NCI-H2029 treated with DMSO at 0.1 percent for 48 hours (cell line): ENCODE measurements around the gene NET1.

Experiments used
- DNase-seq: peaks from one replicate; lab custom pipeline; 2025; lab: John Stamatoyannopoulos, UW

NET1 gene

GRCh38 chr10:5443429-5443828 lies 31.1 kb downstream of the NET1 start:
- no peak for DNase-seq

GRCh38 chr10:5445006-5445405 lies 32.6 kb downstream of the NET1 start:
- no peak for DNase-seq

- peak; percentile 52 for DNase-seq
Measured at GRCh38 chr10:5446390-5446926, 34.1 kb downstream of the NET1 start.

DNA sequence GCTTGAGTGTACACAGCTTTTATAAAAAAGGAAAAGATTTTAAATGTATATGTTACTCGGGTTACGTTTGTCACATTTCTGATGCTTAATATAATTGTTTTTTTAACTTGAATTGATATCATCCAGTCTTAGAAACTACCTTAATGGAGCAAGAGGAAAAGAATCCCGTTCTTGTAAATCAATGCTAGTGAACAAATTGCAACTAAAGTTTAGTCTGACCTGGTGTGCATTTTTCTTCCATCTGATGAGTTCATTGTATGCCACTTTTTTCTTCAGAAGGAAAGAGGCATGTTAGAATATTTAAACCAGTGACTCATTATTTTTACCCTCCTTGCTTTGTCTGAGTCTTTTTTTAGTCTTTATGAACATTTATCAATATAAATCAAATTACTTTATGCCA lies 34.7 kb downstream of the NET1 start:
- no peak for DNase-seq

GRCh38 chr10:5447611-5448071 lies 35.3 kb downstream of the NET1 start:
- no peak for DNase-seq

DNA sequence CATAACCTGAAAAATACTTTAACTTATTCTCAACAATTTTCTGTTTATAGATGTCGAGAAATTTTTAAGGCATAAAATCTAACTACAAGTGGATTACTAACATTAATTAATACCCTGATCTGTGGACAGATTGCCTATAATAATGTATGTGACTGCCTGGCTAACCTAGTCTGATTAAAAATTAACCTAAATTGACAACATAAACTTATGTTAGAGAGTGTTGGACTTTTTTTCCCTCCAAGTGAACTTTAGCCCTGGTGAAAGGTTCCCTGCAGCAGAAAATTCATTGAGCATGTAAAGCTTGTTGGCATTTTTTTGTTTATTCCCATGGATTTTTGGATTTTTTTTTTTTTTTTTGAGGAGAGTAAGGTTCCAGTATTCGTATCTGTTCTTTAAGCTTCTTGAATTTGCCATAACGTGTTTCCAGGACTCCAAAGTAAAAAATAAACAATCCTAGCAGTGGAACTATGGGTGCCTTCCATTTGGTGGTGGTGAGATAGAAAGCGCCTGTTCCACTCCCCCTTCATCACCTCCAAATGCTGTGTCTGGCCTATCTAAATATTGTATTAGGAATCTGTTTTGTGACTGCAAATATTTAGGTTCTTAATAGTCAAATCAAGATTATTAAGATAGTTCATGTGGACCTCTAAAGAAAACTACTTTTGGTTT lies 36.1 kb downstream of the NET1 start:
- no peak for DNase-seq

DNA sequence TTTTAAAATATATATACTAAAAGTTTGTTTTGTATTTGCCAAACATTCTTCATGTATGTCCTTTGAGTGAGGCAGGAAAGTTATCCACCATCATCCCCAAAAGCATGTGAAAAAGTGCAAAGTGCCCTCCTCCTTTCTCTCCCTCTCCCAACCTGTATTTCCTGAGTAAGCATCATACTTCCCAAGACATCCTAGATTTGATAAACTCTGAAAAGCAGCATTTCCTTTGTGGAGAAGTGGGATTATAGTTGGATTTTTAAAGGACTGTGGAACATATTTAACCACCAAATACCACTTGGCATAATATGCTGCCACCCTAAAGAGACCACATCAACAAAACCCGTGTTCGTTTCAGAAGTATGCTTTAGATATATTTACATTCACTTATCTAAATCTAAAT lies 36.9 kb downstream of the NET1 start:
- no peak for DNase-seq

DNA sequence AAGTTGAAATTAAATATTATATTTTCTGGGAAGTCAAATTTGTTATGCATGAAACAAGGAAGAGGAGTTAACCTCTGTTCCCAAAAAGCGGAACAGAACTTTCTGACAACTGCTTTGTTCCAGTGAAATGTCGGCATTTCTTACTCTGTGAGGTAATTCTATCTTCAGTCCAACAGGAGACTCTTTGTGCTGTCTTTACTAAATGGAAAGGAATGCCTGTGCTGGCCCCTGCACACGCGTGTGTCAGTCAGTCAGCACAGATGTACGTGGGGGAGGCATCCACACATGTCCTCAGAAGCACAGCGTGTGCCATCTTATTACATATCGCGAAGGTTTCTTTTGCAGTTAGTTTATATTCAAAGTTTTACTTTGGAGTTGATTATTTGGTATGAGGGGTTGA lies 37.5 kb downstream of the NET1 start:
- no peak for DNase-seq

DNA sequence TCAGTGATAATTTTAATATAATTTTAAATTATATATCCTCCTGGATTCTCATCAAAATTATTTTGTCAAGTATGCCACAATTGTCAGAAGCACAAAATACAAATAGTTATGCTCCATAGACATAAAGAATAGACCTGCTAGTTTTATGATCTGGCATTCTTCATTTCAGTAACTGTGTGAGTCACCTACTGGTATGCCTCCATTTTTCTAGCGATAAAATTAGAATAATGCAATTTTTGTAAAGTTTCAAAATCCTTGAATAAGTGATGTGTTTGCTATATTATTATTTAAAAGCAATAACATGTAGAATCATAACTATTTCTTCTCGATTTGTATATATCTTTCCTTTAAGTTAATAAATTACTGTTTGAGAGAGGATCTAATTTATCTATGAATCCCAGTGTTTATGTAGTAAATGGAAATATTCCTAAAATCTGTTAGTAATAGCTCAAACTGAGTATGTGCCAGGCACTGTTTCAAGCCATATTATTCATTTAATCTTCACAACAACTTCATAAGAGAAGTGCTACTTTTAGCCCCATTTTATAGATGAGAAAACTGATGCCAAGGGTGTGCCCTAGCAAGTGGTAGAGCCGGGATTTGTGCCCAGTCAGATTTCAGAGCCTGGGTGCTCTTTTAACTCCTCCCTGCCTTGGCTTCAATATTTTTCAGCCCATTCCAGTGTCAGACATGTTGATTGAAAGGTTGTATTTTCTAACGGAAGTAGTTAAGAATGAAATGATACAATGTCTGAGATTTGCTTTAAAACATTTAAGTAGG lies 38.4 kb downstream of the NET1 start:
- no peak for DNase-seq

DNA sequence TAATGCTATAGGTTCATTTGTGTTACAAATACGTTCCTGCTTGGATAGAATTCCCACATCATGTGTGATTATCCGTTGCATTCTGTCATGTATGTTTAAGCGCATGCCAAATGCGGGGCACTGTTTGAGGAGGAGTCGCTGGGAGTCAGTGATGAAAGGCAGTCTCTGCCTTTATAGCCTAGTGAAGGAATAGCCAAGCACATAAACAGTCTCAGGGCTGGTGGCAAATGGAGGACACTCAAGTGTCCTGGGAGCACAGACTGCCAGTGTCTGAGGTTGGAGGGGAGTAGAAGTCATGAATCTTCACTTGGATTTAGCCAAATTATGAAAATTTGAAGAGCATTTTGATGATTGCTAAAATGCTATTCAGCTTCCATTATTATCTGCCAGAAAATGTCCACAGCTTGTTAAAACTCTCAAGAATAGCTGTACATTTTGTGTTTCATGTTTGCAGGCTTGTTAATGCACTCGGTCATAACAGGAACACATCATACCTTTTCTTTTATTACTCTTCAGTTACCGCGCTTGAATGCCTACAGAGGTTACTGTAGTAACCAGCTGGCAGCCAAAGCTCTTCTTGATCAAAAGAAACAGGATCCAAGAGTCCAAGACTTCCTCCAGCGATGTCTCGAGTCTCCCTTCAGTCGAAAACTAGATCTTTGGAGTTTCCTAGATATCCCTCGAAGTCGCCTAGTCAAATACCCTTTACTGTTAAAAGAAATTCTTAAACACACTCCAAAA lies 41.6 kb downstream of the NET1 start:
- no peak for DNase-seq

- no peak for DNase-seq
Measured at GRCh38 chr10:5456563-5456962, 44.2 kb downstream of the NET1 start.

DNA sequence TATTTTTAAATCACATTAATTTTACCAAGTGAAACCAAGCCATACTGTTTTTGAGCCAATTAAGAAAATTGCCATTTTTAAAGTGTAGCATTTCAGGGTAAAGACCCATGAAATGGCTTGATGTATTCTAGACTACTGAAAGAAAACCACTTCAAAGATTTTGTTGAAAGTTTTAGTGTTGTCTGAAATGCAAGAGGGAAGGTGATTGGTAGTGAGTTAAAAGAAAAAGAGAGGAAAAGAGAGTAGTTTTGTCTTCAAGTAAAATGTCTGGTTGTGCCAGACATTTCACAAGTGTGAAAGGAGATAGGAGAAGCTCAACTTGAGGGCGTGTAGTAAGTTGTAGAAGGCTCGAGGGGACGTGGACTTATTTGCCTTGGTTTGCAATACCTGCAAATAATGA lies 45.4 kb downstream of the NET1 start:
- no peak for DNase-seq

- DNase-seq: no peak
Measured at GRCh38 chr10:5458425-5458824, 46.1 kb downstream of the NET1 start.

DNA sequence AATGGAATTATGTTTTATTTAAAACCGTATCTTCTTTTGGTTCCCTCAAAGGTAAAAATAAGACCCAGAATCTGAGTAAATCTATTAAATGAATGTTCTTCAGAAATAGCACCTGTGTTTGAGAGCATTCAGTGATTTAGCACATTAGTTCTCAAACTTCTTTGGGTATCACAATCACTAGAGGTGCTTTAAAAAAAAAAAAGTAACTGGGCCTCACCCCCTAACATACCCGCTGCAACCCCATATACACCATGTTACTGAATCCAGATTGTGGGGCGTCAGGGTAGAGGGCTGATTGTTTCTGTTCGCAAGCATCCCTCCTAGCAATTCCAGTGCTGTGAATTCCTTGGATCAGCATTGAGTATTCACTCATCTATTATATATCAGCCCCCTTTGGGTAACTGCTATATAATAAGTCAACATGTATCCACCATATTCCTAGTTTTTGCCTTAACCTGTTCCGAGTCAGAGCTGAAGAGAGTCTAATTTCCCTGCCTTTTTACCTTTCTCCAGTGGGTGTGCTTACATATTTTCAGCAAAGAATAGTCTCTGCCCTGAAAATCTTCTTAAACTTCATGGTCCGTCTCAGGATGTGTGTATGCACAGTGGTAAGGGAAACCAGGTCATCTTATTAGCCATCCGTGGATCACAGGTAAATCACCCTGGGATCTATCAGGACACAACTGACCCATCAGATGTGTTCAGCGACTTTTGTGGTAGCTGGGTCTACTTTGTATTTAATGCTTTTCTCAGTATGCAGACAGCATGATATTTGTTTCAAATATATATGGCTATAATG lies 46.8 kb downstream of the NET1 start:
- DNase-seq: no peak

- no peak for DNase-seq
Measured at GRCh38 chr10:5460468-5461202, 48.3 kb downstream of the NET1 start.

DNA sequence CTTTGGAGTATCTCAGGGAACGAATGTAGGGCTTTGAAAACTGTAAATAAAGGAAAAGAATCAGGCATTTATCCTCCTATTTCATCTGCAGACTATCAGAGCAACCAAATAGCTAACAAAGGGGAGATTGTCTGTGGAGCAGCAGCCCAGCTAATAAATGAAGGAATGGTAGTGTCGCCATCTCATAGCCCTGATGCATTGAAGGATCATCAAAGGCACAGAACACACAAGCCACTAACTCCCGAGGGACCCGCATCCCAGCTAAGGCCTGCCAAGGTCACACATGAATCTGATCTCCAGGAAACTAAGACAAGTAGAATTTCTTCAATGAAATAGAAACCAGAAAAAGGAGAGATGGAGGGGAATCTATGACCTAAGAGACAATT lies 48.8 kb downstream of the NET1 start:
- DNase-seq: no peak

GRCh38 chr10:5461914-5462840 lies 49.8 kb downstream of the NET1 start:
- no peak for DNase-seq

DNA sequence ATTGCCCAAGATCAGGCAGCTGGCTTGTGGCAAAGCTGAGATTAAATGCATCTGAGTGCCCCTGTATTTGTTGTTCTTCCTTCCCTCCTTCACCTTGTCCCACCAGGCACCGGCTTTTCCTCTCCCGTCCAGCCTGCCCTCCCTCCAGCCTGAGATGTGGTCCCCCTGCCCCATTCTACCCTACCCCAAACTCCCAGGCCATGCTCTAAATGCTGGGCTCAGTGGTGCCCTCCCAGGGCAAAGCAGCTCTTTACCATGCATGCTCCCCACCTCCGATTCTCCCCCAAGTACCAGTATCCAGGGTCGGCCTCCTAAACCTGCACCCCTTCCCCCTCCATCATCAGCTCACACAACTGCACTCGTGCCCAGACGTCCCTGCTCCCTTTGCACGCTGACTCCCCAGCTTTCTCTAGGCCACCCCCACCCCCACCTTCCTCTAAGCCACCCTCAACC lies 50.5 kb downstream of the NET1 start:
- DNase-seq: no peak

GRCh38 chr10:5464546-5464945 lies 52.2 kb downstream of the NET1 start:
- DNase-seq: no peak

GRCh38 chr10:5465976-5466450 lies 53.7 kb downstream of the NET1 start:
- DNase-seq: no peak
